ENCODE results near the gene S100A7A. TPM values are rescaled to one million over a fixed set of nuclear protein-coding genes. Genes with fewer than 3 reads are reported as not detected.
A peak's percentile ranks its signal among the peaks of the same experiment; 100 is the strongest.
"Not testable (repeated sequence)": the region's sequence is repeated elsewhere in the genome, so short reads cannot be mapped to it uniquely, and the experiment has no call there.

S100A7A gene
- total RNA-seq, 6 experiments from 2014 or later = not detected

DNA sequence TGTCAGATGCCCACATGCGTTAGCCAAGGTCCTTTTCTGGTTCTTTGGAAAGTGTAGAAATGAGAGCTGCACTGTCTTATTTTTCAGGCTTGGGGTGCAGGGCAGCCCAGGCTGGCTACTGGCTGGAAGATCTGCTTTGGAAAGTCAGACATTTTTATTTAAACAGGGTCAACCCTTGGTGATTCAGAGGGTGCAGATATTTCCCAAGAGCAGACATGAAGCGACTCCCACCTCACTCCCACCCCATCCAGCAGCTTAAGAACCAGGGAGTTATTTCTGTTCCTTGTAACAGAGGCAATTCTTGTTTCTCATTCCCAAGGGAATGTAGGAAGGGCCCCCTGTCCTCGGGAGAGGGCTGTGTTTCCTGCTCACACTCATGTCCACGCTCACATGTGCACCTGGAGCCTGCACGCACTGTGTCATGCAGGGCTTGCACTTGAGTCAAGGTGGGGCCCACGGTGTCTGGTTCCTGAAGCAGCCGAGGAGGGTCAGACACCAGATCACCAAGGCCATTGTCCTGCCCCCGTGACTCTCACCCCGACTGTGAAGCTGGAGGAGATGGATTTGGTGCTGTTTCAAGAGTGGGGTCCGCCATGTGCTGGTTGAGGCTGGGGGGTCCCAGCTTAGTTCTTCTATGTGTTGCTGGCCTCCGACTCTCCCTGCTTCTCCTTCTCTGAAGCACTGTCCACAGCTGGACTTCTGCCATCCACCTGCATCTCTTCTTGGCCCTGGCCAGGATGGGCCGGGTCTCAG lies 992 bp downstream of the S100A7A start:
- no peaks in the 10 kb centered on the region for H3K36me3 ChIP-seq
- intact Hi-C loops (cut with DNase I) = no loop called here
- DNase-seq (no peak), ATAC-seq (no peak)
- no peaks in the 10 kb centered on the region for H3K9me3 ChIP-seq
- WGBS (ENCODE audit: insufficient coverage, low coverage, low lambda C conversion rate, missing lambda C conversion rate) = 37% methylated on average over 4 of the region's 12 CpGs
- no peak overlapping the region for H3K27ac ChIP-seq
- no peaks in the 10 kb centered on the region for H3K4me1 ChIP-seq
- no peak overlapping the region for H3K4me3 ChIP-seq
- no peaks in the 10 kb centered on the region for H3K27me3 ChIP-seq
- TF ChIP-seq, protein P1, sequence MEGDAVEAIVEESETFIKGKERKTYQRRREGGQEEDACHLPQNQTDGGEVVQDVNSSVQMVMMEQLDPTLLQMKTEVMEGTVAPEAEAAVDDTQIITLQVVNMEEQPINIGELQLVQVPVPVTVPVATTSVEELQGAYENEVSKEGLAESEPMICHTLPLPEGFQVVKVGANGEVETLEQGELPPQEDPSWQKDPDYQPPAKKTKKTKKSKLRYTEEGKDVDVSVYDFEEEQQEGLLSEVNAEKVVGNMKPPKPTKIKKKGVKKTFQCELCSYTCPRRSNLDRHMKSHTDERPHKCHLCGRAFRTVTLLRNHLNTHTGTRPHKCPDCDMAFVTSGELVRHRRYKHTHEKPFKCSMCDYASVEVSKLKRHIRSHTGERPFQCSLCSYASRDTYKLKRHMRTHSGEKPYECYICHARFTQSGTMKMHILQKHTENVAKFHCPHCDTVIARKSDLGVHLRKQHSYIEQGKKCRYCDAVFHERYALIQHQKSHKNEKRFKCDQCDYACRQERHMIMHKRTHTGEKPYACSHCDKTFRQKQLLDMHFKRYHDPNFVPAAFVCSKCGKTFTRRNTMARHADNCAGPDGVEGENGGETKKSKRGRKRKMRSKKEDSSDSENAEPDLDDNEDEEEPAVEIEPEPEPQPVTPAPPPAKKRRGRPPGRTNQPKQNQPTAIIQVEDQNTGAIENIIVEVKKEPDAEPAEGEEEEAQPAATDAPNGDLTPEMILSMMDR (IDR thresholded peaks at IDR 0.05) = no peak

GRCh38 chr1:153418758-153419435 lies 2.6 kb downstream of the S100A7A start:
- WGBS (ENCODE audit: insufficient coverage, low coverage, low lambda C conversion rate, missing lambda C conversion rate) = 53% methylated on average over 5 of the region's 7 CpGs

GRCh38 chr1:153419436-153419793 lies 3.1 kb downstream of the S100A7A start:
- H3K9me3 ChIP-seq; intact Hi-C loops (cut with DNase I); ATAC-seq; H3K27ac ChIP-seq; H3K36me3 ChIP-seq; H3K4me1 ChIP-seq; H3K4me3 ChIP-seq; H3K27me3 ChIP-seq: not testable (repeated sequence)
- WGBS (ENCODE audit: insufficient coverage, low coverage, low lambda C conversion rate, missing lambda C conversion rate) = 12% methylated on average over 2 of the region's 2 CpGs
- DNase-seq = peak in 1 of 3 donors; percentile 22

More at GRCh38 chr1:153418758-153419435, 2.6 kb downstream of the S100A7A start:
- H3K9me3 ChIP-seq; ATAC-seq; H3K36me3 ChIP-seq; H3K27ac ChIP-seq; H3K4me3 ChIP-seq; H3K4me1 ChIP-seq; H3K27me3 ChIP-seq; intact Hi-C loops (cut with DNase I); DNase-seq: not testable (repeated sequence)

- WGBS (ENCODE audit: insufficient coverage, low coverage, low lambda C conversion rate, missing lambda C conversion rate) = 0% methylated on average over 1 of the region's 2 CpGs
- H3K4me3 ChIP-seq = no peak overlapping the region
- H3K36me3 ChIP-seq = no peaks in the 10 kb centered on the region
- intact Hi-C loops (cut with DNase I) = no loop called here
- no peak for DNase-seq
- no peaks in the 10 kb centered on the region for H3K27me3 ChIP-seq
- TF ChIP-seq POLR2A (IDR thresholded peaks at IDR 0.05) = no peak
- TF ChIP-seq, protein P1 (IDR thresholded peaks at IDR 0.05) = no peak
- no peaks in the 10 kb centered on the region for H3K4me1 ChIP-seq
- no peak for ATAC-seq
- no peak overlapping the region for H3K27ac ChIP-seq
- no peaks in the 10 kb centered on the region for H3K9me3 ChIP-seq
Observed at GRCh38 chr1:153420306-153420705, 4.0 kb downstream of the S100A7A start.

- Histone ChIP-seq H3K9me3 (no peaks in the 10 kb centered on the region), H3K36me3 (no peaks in the 10 kb centered on the region), H3K27me3 (no peaks in the 10 kb centered on the region), H3K4me1 (no peaks in the 10 kb centered on the region), H3K4me3 (no peak overlapping the region), H3K27ac (no peak overlapping the region)
- peak; percentile 62 to 69 (median 68) for DNase-seq
- 4% methylated on average over 6 of the region's 6 CpGs for WGBS (ENCODE audit: insufficient coverage, low coverage, low lambda C conversion rate, missing lambda C conversion rate)
- intact Hi-C loops (cut with DNase I) = no loop called here
- peak; percentile 71 to 85 (median 78) for ATAC-seq
- no peak for TF ChIP-seq POLR2A (IDR thresholded peaks at IDR 0.05)
- TF ChIP-seq, protein P1 (IDR thresholded peaks at IDR 0.05) = no peak
Observed at GRCh38 chr1:153422450-153423068, 6.2 kb downstream of the S100A7A start.
